Tibial artery (tissue), 4 donors: Measurements from ENCODE around the gene AKR7A3.

ENCODE experiments used
- DNase-seq, 2 donors: peaks; one replicate each; pipeline ENCODE4 v3.0.0-alpha.2; 2019
- H3K27ac ChIP-seq, 2 donors: fragments of 200-600 bp; sonication (generic) in 1 of 2; 1 replicate in 1 of 2; 2 replicates in 1 of 2; pipeline ENCODE4 v1.5.1; 2018 to 2019; ENCODE audit warnings: mild to moderate bottlenecking in 1 of 2
- H3K27me3 ChIP-seq, 2 donors: fragments of 200-600 bp; sonication (generic) in 1 of 2; one replicate each; pipeline versions ENCODE4 v1.5.1 to v1.6.0; 2016 to 2019
- H3K36me3 ChIP-seq, 3 donors: fragments of 200-600 bp; sonication (generic) in 2 of 3; one replicate each; pipeline ENCODE4 v1.5.1; 2016 to 2019; ENCODE audit warnings: mild to moderate bottlenecking in 2 of 3
- H3K4me1 ChIP-seq, 4 donors: fragments of 200-600 bp; sonication (generic) in 2 of 4; 1 replicate in 3 of 4; 2 replicates in 1 of 4; pipeline ENCODE4 v1.5.1; 2016 to 2019
- H3K4me3 ChIP-seq, 2 donors: fragments of 200-600 bp; sonication (generic) in 1 of 2; 1 replicate in 1 of 2; 2 replicates in 1 of 2; pipeline ENCODE4 v1.5.1; 2018 to 2019; ENCODE audit warnings: mild to moderate bottlenecking in 2 of 2
- H3K9me3 ChIP-seq, 3 donors: fragments of 200-600 bp; sonication (generic) in 1 of 3; one replicate each; pipeline ENCODE4 v1.5.1; 2016 to 2019
- CTCF ChIP-seq, 2 experiments: fragments of 200-600 bp in 1 of 2; fragments of 450-650 bp in 1 of 2; IDR thresholded peaks; one replicate each; pipeline ENCODE4 v1.5.1; 2017 to 2019; ENCODE audit warnings: antibody characterized with exemption in 2 of 2, mild to moderate bottlenecking in 1 of 2, moderate library complexity in 1 of 2
- intact Hi-C: fragments of 100-400 bp; cut with DNase I; formaldehyde crosslinking; loops from one replicate; pipeline ENCODE4 v1.15.0; 2023; ENCODE audit warnings: low total_unique reads

AKR7A3 gene

GRCh38 chr1:19268445-19268844, 20.1 kb downstream of the AKR7A3 start:
- Histone ChIP-seq H3K27ac (no peak overlapping the region), H3K4me1 (no peaks in the 10 kb centered on the region), H3K36me3 (no peaks in the 10 kb centered on the region), H3K4me3 (no peak overlapping the region), H3K27me3 (peaks cover 0 to 2% of the 10 kb centered on the region in 2 donors), H3K9me3 (no peaks in the 10 kb centered on the region)
- intact Hi-C loops = no loop called here
- no peak for TF ChIP-seq CTCF (IDR thresholded peaks at IDR 0.05)
- DNase-seq = no peak

GRCh38 chr1:19262744-19263143, 25.8 kb downstream of the AKR7A3 start:
- no peaks in the 10 kb centered on the region for H3K9me3 ChIP-seq
- no peaks in the 10 kb centered on the region for H3K27me3 ChIP-seq
- no peak overlapping the region for H3K27ac ChIP-seq
- H3K4me1 ChIP-seq = no peaks in the 10 kb centered on the region
- peaks cover 19 to 33% (median 27%) of the 10 kb centered on the region in 3 donors for H3K36me3 ChIP-seq
- H3K4me3 ChIP-seq = no peak overlapping the region
- TF ChIP-seq CTCF (IDR thresholded peaks at IDR 0.05) = no peak
- intact Hi-C loops = no loop called here
- DNase-seq = no peak

- Histone ChIP-seq H3K4me3 (no peak overlapping the region), H3K36me3 (peaks cover 26 to 40% (median 32%) of the 10 kb centered on the region in 3 donors), H3K27ac (no peak overlapping the region), H3K27me3 (no peaks in the 10 kb centered on the region), H3K4me1 (no peaks in the 10 kb centered on the region), H3K9me3 (no peaks in the 10 kb centered on the region)
- no peak for TF ChIP-seq CTCF (IDR thresholded peaks at IDR 0.05)
- DNase-seq = no peak
- intact Hi-C loops = no loop called here
These were observed 26.5 kb downstream of the AKR7A3 start for GRCh38 chr1:19262047-19262446.

GRCh38 chr1:19260211-19261138, 28.1 kb downstream of the AKR7A3 start:
- H3K9me3 ChIP-seq = no peaks in the 10 kb centered on the region
- no peaks in the 10 kb centered on the region for H3K4me1 ChIP-seq
- no peak for DNase-seq
- TF ChIP-seq CTCF (IDR thresholded peaks at IDR 0.05) = no peak
- H3K4me3 ChIP-seq = no peak overlapping the region
- peaks cover 39 to 56% (median 45%) of the 10 kb centered on the region in 3 donors for H3K36me3 ChIP-seq
- H3K27me3 ChIP-seq = no peaks in the 10 kb centered on the region
- intact Hi-C loops = no loop called here
- no peak overlapping the region for H3K27ac ChIP-seq

GRCh38 chr1:19258353-19258752, 30.2 kb downstream of the AKR7A3 start:
- no peak for TF ChIP-seq CTCF (IDR thresholded peaks at IDR 0.05)
- H3K9me3 ChIP-seq = no peaks in the 10 kb centered on the region
- no peak overlapping the region for H3K4me3 ChIP-seq
- H3K27me3 ChIP-seq = no peaks in the 10 kb centered on the region
- no peak overlapping the region for H3K27ac ChIP-seq
- peaks cover 0 to 6% (median 4%) of the 10 kb centered on the region in 4 donors for H3K4me1 ChIP-seq
- intact Hi-C loops = loop anchor here (2.0 kb wide), 1 partner anchor 34 kb away; no protein-coding TSS in a partner anchor
- H3K36me3 ChIP-seq = peaks cover 43 to 62% (median 45%) of the 10 kb centered on the region in 3 donors
- DNase-seq = no peak
